Testis (tissue), 3 donors: ENCODE results near the gene RAPGEF6. TPM values are rescaled to one million over a fixed set of nuclear protein-coding genes. Genes with fewer than 3 reads are reported as not detected.

Experiments used
- DNase-seq: peaks from one replicate; pipeline ENCODE4 v3.0.0-alpha.2; 2019
- H3K27ac ChIP-seq, 2 donors: fragments of 200-600 bp; sonication (generic); one replicate each; pipeline ENCODE4 v1.5.1; 2019
- H3K27me3 ChIP-seq: fragments of 200-600 bp; sonication (generic); one replicate; pipeline ENCODE4 v1.5.1; 2019
- H3K36me3 ChIP-seq: fragments of 200-600 bp; sonication (generic); one replicate; pipeline ENCODE4 v1.5.1; 2017; ENCODE audit warnings: low read depth; ENCODE audit errors: missing control alignments
- H3K4me1 ChIP-seq: fragments of 200-600 bp; sonication (generic); one replicate; pipeline ENCODE4 v1.5.1; 2019
- H3K4me3 ChIP-seq, 2 donors: fragments of 200-600 bp; sonication (generic); one replicate each; pipeline ENCODE4 v1.5.1; 2017 to 2019
- H3K9me3 ChIP-seq: fragments of 200-600 bp; sonication (generic); one replicate; pipeline ENCODE4 v1.5.1; 2017
- POLR2A ChIP-seq: fragments of 450-650 bp; IDR thresholded peaks from one replicate; pipeline ENCODE4 v1.6.1; 2017; ENCODE audit warnings: antibody characterized with exemption, mild to moderate bottlenecking, moderate library complexity
- WGBS, 2 donors: methylation state at CpG; one replicate each; pipeline ENCODE4 v1.1.5; 2018; 5-methylcytosine and 5-hydroxymethylcytosine counted together
- intact Hi-C: fragments of 100-400 bp; cut with DNase I; formaldehyde crosslinking; loops from one replicate; pipeline ENCODE4 v1.15.1; 2023; ENCODE audit warnings: low total_unique reads
- polyA plus RNA-seq: library from polyadenylated mRNA; stranded (reverse); fragments of 350-450 nt; fragmentation: Illumina TruSeq; extraction: RNeasy Lipid Tissue Mini Kit (QIAGEN cat#74804); gene quantifications from one replicate; pipeline ENCODE4 v1.2.3, GENCODE V29; 2014; ENCODE audit warnings: low read depth, low replicate concordance; ENCODE audit not compliant: insufficient read depth
- total RNA-seq, 2 donors: library from RNA; depleted of rRNA; stranded (reverse); fragments of >200 nt; gene quantifications; one replicate each; pipeline ENCODE4 v1.2.3, GENCODE V29; 2016
- TF ChIP-seq, protein P1 (sequence below), 3 experiments: fragments of 450-650 bp in 2 of 3; fragments of 200-600 bp in 1 of 3; sonication (generic) in 1 of 3; IDR thresholded peaks; one replicate each; pipeline ENCODE4 v1.5.1; 2016 to 2019; ENCODE audit warnings: antibody characterized with exemption in 3 of 3, mild to moderate bottlenecking in 2 of 3, moderate library complexity in 1 of 3

Gene RAPGEF6
- total and polyA plus RNA-seq, 3 donors from 2014 or later, result 27.6 to 59.0 (median 40.1) TPM

DNA sequence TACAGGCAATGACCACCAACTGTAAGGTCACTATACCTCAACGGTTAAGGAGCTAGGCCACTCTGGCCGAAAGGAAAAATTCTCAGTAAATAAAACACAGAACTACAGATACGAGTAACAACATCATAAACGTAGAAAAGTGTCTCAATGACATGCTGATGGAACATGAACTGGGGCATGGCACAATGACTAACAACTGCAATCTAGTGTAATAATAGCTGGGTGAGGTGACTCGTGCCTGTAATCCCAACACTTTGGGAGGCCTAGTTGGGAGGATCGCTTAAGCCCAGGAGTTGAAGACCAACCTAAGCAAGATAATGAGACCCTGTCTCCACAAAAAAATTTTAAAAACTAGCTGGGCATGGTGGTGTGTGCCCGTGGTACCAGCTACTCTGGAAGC is 9.8 kb upstream of the RAPGEF6 start:
- Histone ChIP-seq H3K9me3 (no peaks in the 10 kb centered on the region), H3K36me3 (no peaks in the 10 kb centered on the region), H3K27me3 (no peaks in the 10 kb centered on the region), H3K27ac (no peak overlapping the region), H3K4me3 (no peak overlapping the region), H3K4me1 (no peaks in the 10 kb centered on the region)
- no peak for DNase-seq
- TF ChIP-seq, protein P1, sequence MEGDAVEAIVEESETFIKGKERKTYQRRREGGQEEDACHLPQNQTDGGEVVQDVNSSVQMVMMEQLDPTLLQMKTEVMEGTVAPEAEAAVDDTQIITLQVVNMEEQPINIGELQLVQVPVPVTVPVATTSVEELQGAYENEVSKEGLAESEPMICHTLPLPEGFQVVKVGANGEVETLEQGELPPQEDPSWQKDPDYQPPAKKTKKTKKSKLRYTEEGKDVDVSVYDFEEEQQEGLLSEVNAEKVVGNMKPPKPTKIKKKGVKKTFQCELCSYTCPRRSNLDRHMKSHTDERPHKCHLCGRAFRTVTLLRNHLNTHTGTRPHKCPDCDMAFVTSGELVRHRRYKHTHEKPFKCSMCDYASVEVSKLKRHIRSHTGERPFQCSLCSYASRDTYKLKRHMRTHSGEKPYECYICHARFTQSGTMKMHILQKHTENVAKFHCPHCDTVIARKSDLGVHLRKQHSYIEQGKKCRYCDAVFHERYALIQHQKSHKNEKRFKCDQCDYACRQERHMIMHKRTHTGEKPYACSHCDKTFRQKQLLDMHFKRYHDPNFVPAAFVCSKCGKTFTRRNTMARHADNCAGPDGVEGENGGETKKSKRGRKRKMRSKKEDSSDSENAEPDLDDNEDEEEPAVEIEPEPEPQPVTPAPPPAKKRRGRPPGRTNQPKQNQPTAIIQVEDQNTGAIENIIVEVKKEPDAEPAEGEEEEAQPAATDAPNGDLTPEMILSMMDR (IDR thresholded peaks at IDR 0.05), result no peak
- TF ChIP-seq POLR2A, result no peak
- 92 to 95% methylated on average over 7 of the region's 7 CpGs for WGBS, 2 donors
- intact Hi-C loops, result no loop called here

DNA sequence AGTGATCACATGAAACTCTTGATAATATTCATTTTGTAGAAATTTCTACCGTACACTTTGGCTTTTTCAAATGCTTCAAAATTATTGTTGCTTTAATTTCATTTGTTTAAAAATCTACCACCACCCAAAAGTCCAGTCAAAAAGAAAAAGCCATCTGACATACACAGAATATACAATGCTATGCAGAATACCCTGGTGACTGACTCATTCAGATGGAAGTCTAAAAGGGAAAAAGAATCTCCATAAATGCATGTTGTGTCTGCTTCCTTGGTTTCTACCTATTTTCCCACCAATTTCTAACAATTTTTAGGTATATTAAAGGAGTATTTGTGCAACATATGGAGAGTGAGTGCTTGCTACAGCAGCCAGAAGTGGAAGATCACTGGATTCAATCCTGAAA is 9.3 kb upstream of the RAPGEF6 start:
- no peak for TF ChIP-seq POLR2A
- WGBS, 2 donors, result 70 to 77% methylated on average over 1 of the region's 1 CpG
- no peaks in the 10 kb centered on the region for H3K36me3 ChIP-seq

GRCh38 chr5:131641494-131641893 is 6.5 kb upstream of the RAPGEF6 start:
- Histone ChIP-seq H3K4me1 (peaks cover 2% of the 10 kb centered on the region), H3K4me3 (no peak overlapping the region), H3K27ac (no peak overlapping the region), H3K27me3 (no peaks in the 10 kb centered on the region), H3K9me3 (no peaks in the 10 kb centered on the region), H3K36me3 (no peaks in the 10 kb centered on the region)
- no peak for TF ChIP-seq POLR2A
- TF ChIP-seq, protein P1 (IDR thresholded peaks at IDR 0.05), result no peak
- no peak for DNase-seq
- WGBS, 2 donors, result 96 to 100% methylated on average over 1 of the region's 1 CpG
- intact Hi-C loops, result no loop called here

More for the DNA sequence above, 9.3 kb upstream of the RAPGEF6 start:
- Histone ChIP-seq H3K9me3 (no peaks in the 10 kb centered on the region), H3K4me1 (no peaks in the 10 kb centered on the region), H3K27ac (no peak overlapping the region), H3K27me3 (no peaks in the 10 kb centered on the region), H3K4me3 (no peak overlapping the region)
- intact Hi-C loops, result no loop called here
- DNase-seq, result no peak

DNA sequence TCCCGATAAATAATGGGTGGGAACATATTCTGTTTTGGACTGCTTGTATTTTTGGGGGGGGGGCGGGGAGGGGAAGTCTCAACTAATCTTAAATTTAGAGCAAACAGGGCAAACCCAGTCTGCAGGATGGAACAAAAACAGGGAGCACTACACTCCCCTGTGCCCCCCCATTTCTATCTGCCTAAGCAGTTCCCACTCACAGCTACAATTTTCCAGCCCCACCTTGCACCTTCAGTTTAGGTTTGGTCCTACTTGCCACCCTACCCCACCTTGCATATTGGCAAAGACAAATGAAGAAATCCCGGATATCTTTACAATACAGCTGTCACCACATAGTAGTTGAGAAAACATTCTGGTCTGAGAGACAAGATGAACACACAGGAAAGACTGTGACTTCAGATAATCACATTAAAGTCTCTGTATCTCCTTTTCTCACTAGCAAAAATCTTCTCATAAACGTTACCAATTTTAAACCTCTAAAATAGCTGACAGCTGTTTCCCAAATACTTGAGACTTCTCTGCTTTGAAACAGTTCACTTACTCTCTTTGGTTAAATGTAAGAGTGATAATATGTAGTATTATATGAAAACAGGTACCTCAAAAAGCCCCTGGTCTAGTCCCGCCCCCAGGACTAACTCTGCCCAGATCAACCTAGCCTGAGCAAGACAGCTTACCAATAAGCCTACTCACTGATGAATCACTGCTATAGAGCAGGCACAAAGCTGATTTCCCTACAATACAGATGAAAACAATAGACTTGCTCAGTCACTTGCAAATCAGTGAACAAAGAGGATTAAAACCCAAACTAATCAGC is 5.2 kb upstream of the RAPGEF6 start:
- H3K4me3 ChIP-seq, result no peak overlapping the region
- 68 to 72% methylated on average over 5 of the region's 5 CpGs for WGBS, 2 donors
- intact Hi-C loops, result no loop called here
- H3K36me3 ChIP-seq, result no peaks in the 10 kb centered on the region
- H3K27ac ChIP-seq, result no peak overlapping the region
- no peaks in the 10 kb centered on the region for H3K27me3 ChIP-seq
- TF ChIP-seq, protein P1 (IDR thresholded peaks at IDR 0.05), result no peak
- TF ChIP-seq POLR2A, result no peak
- no peaks in the 10 kb centered on the region for H3K9me3 ChIP-seq
- H3K4me1 ChIP-seq, result peaks cover 8% of the 10 kb centered on the region
- no peak for DNase-seq

DNA sequence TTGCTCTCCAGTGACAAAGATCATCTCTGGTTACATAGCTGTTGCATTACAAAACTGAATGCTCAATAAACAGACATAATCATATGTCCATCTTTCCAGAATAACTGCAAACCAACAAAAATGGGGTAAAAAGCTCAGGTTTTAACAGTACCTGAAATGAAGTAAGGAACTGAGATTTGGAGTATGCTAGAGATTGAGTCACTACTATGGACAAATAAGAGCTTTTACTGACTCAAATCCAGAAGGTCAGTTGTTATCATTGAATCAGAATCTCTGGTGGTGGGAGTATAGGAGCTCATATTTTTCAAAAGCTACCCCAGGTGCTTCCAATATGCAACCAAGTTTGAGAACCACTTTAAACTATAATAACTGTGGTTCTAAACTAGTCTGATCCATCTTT is 4.1 kb upstream of the RAPGEF6 start:
- Histone ChIP-seq H3K9me3 (no peaks in the 10 kb centered on the region), H3K36me3 (no peaks in the 10 kb centered on the region), H3K27me3 (no peaks in the 10 kb centered on the region), H3K4me3 (no peak overlapping the region), H3K4me1 (peaks cover 8% of the 10 kb centered on the region), H3K27ac (no peak overlapping the region)
- TF ChIP-seq, protein P1 (IDR thresholded peaks at IDR 0.05), result no peak
- TF ChIP-seq POLR2A, result no peak
- intact Hi-C loops, result loop anchor here (10.0 kb wide), 1 partner anchor 156 kb away; the partner anchor contains the start of gene FNIP1
- DNase-seq, result no peak
